A673 (cell line): ENCODE results near the gene STAB2.

Experiments used
- CTCF ChIP-seq: fragments of 300-800, 200-600 bp; sonication (generic); conservative IDR thresholded peaks from 2 replicates; pipeline ENCODE4 v1.5.1; 2017; ENCODE audit warnings: low read depth, mild to moderate bottlenecking, antibody characterized with exemption, low read length, moderate library complexity, mixed read lengths
- EZH2 ChIP-seq: fragments of 200-600 bp; sonication (generic); IDR thresholded peaks from 2 replicates; pipeline ENCODE4 v1.6.1; 2017; ENCODE audit warnings: borderline replicate concordance, low read depth, mild to moderate bottlenecking, mixed read lengths, antibody characterized with exemption, low read length; ENCODE audit not compliant: poor library complexity, severe bottlenecking

- TF ChIP-seq CTCF (no peak), EZH2 (no peak)
Measured at GRCh38 chr12:103645202-103645601, 58.1 kb downstream of the STAB2 start.
